Renal cortex interstitium (tissue), 11 donors: ENCODE measurements around the gene MCF2L. TPM values are rescaled to one million over a fixed set of nuclear protein-coding genes. Genes with fewer than 3 reads are reported as not detected.
A peak's percentile ranks its signal among the peaks of the same experiment; 100 is the strongest.
"Not testable (repeated sequence)": the region's sequence is repeated elsewhere in the genome, so short reads cannot be mapped to it uniquely, and the experiment has no call there.

ENCODE experiments used
- DNase-seq, 11 donors: peaks; one replicate each; pipeline ENCODE4 v3.0.0-alpha.2; 2013; ENCODE audit warnings: low read depth in 9 of 11, low spot score in 4 of 11; ENCODE audit errors: extremely low read depth in 1 of 11
- polyA plus RNA-seq, 3 donors: library from polyadenylated mRNA; unstranded; fragments of 120-200 nt; gene quantifications; one replicate each; pipeline ENCODE4 v1.2.1, GENCODE V29; 2013; ENCODE audit not compliant: insufficient read length in 3 of 3

MCF2L gene
- polyA plus RNA-seq, 3 donors: 29.5 to 46.9 (median 34.9) TPM

DNA sequence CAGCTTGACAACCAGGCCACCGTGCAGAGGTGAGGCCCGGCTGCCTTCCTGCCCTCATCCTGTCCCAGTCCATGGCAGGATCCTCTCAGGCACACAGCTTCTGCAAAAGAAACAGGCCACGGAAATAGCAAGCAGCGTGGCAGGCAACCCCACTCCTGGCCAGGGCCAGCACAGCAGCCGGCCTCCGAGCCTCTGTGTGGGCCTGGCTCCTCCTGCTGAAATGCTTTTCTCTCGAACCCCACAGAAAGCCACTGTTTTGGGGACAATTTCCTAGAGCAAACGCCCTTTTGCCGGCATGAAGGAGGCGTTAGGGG lies 97.1 kb downstream of the MCF2L start:
- DNase-seq: no peak

DNA sequence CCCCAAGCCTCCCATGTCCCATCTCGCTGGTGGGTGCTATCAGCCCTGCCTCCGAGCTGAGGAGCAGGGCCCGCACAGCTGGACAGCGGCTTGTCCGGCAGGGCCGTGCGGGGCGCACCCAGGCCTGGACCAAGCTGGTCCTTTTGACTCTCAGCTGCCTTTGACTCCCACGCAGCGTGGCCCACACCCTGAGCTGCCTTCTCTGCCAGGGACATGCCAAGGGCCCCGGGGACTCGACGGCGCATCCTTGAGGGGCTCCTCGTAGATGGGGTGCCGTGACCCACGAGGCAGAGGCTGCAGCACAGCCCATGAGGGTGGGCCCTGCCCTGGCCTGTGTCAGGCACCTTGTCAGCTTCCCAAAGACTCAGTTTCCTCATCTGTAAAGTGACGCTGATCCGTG lies 97.7 kb downstream of the MCF2L start:
- no peak for DNase-seq

DNA sequence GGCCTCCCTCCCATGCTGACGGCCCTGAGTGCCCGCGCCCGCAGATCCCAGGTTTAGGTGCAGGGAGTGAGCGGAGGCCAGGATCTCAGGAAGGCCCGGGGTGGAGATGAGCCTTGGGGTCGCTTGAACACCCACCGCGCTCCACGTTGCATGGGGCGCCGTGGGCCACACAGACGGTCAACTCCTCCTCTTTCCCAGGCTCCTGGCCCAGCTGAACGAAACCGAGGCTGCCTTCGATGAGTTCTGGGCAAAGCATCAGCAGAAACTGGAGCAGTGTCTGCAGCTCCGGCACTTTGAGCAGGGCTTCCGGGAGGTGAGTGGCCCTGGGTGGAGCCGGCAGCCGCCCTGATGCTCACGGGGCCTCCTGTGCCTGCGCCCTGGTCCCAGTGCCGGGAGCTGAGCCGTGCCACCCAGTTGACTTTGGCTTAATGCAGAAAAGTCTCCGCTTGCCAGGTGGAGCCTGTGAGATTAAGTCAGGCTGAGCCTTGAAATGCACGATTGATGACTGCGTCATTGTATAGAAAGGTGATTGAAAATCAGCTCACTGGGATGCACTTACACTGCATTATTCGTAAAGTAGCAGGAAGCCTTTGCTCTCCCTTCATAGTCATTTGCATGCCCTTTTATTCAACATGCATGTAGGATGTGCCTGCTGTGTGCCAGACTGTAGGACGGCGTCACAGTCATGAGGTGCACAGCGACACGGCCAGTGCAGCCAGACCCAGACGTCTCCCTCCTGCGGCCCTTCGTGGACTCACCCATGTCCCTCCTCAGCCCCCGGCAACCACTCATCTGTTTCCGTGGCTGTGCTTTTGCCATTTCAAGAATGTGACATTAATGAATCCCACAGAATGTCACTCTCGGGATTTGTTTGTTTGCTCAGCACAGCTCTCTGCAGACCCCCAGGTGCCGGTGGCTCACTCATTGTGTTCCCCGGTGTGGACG lies 101.1 kb downstream of the MCF2L start:
- DNase-seq: no peak

DNA sequence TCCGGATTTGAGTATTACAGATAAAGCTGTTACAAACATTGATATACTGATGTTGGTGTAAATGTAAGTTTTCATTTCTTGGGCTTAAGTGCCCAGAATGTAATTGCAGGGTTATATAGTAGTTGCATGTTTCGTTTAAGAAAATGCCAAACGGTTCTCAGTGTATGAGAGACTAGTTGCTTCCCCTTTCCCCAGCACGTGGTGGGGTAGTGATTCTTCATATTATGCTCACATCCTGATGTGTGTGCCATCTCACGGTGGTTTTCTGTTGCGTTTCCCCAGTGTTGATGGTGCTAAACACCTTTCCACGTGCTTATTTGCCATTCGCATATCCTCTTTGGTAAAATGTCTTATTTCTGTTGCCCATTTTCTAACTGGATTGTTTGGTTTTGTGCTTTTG lies 101.8 kb downstream of the MCF2L start:
- DNase-seq: no peak

DNA sequence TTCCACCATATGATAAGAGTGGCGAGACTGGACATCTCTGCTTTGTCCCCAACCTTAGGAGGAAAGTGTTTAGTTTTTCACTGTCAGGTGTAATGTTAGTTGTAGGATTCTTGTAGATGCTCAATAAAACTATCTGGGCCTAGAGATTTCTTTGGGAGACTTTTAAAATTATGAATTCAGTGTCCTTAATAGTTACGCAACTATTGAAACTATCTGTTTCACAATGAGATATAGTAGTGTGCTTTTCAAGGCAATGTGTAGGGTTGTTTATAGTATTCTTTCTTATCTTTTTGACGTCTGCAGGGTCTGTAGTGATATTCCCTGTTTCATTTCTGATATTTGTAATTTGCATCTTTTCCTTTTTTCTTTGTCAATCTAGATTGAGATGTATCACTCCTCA lies 103.4 kb downstream of the MCF2L start:
- DNase-seq: no peak

DNA sequence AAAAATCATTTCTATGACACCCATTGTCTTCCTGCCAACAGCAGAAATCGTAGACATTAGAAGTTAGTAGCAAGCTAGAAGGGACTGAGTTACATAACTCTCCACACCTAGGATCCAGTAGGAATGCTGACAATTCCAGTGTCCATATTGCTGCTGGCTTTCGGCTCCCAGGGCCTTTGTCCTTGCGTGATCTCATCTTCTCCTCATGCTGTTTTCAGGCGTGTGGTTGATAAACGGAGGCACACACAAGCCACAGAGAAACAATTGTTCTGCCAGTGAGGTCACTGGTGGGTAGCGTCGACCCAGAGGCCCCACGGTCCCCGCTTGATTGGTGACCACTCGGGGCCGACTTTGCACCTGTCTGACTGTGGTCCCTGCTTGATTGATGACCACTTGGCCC lies 104.9 kb downstream of the MCF2L start:
- DNase-seq: no peak

DNA sequence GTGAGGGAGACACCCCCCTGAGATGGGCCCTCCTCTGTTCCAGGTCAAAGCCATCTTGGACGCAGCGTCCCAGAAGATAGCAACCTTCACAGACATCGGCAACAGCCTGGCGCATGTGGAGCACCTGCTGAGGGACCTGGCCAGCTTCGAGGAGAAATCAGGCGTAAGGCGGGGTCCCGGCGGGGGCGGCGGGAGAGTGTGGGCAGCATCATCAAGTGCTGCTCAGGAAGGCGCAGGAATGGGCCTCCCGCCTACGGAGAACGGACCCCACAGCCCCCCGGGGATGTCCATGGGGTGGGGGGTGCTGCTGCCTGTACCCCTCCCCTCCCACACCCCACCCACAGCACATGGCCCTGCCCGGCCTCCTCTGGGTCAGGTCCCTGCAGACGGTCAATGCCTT lies 105.4 kb downstream of the MCF2L start:
- DNase-seq: no peak

DNA sequence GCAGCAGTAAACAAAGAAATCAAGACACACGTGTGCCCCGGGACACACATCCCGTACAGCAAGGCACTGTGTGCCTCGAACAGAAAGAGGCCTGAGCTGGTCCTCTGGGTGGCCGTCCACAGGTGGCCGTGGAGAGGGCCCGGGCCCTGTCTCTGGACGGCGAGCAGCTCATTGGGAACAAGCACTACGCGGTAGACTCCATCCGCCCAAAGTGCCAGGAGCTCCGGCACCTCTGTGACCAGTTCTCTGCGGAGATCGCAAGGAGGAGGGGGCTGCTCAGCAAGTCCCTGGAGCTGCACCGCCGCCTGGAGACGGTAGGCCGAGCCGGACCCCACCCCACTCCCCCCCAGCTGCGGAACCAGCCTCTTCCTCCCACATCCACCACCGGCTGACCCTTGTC lies 105.9 kb downstream of the MCF2L start:
- no peak for DNase-seq

DNA sequence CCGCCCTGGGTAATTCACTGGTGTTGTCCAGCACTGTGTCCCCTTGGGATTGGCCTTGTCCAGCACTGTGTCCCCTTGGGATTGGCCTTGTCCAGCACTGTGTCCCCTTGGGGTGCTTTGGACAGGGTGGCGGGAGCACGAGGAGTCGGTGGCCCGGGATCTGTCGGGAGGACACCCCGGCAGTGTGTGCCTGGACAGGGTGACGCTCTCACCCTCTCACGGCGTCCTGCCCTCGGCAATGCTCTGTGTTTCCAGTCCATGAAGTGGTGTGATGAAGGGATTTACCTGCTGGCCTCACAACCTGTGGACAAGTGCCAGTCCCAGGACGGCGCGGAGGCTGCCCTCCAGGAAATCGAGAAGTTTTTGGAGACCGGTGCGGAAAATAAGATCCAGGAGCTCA lies 106.7 kb downstream of the MCF2L start:
- no peak for DNase-seq

DNA sequence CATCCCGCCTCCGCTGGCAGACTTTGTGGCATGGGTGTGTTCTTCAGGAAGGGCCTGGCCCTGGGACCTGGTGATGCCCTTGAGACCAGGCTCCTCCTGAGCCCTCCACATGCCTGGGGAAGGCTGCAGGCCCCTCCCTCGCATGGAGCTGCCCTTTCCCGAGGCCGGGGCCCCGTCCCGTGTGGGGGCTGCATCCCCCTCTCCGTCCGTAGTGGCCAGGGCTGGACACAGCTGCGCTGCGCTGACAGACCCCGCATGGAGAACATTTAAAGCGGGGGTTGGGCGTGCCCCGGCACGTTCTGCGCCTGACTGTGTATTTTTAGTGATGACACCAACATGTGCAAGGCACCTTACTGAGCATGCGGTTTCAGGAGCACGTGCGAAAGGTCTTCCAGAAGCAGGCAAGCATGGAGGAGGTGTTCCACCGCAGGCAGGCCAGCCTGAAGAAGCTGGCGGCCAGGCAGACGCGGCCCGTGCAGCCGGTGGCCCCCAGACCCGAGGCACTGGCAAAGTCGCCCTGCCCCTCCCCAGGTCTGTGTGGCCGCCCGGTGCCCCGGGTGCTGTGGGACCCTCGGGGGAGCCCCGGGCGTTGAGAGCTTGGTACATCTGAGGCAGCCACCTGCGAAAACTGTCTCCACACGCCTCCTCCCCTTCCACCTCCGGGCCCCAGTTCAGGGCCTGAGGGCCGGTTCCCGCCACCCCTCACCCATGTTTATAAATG lies 107.8 kb downstream of the MCF2L start:
- no peak for DNase-seq

DNA sequence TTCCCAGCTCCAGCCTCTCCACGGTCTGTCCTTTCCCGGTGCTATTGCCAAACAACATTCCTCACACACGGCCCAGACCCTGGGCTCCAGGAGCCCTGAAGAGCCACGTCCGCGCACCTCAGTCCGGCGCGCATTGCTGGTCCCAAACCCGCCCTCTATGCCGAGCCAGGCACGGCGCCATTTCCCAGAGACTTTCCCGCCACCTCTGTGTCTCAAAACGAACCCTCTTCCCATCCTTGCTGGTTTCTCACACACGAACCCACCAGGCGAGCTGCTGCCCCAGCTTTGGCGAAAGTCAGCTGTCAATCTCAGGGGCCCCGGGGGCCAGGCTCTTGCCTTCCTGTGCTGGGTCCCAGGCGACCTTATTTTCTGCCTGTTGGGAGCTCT lies 108.5 kb downstream of the MCF2L start:
- DNase-seq: no peak

DNA sequence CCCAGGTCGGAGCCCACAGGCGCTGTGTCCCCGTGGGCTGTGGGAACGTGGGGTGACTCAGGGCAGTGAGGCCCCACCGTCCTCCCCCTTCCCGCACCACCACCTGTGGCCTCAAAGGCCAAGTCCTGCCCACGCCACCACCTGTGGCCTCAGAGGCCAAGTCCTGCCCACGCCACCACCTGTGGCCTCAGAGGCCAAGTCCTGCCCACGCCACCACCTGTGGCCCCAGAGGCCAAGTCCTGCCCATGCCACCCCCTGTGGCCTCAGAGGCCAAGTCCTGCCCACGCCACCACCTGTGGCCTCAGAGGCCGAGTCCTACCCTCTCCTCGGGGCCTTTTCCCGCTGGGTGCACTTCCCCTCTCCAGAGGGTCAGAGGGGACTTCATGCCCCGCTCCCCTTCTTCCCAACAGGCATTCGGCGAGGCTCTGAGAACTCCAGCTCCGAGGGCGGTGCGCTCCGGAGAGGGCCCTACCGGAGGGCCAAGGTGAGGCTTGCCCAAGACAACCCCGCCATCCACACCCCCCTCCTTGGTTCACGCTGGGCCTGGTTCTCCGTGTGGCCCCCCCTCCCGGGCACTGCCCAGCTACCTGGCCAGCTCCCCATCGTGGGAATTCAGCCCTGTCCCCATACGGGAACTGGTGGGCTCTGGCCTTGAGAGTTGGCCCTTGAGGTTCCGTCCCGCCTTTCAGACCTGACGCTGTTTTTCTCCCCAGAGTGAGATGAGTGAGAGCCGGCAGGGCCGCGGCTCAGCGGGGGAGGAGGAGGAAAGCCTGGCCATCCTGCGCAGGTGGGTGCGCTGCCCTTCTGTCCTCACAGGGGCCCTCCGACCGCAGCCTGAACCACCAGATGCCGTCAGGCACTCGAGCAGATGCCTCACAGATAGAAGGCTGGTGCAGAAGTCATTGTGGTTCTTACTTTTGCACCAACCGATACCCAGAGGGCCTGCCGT lies 109.2 kb downstream of the MCF2L start:
- DNase-seq: no peak

DNA sequence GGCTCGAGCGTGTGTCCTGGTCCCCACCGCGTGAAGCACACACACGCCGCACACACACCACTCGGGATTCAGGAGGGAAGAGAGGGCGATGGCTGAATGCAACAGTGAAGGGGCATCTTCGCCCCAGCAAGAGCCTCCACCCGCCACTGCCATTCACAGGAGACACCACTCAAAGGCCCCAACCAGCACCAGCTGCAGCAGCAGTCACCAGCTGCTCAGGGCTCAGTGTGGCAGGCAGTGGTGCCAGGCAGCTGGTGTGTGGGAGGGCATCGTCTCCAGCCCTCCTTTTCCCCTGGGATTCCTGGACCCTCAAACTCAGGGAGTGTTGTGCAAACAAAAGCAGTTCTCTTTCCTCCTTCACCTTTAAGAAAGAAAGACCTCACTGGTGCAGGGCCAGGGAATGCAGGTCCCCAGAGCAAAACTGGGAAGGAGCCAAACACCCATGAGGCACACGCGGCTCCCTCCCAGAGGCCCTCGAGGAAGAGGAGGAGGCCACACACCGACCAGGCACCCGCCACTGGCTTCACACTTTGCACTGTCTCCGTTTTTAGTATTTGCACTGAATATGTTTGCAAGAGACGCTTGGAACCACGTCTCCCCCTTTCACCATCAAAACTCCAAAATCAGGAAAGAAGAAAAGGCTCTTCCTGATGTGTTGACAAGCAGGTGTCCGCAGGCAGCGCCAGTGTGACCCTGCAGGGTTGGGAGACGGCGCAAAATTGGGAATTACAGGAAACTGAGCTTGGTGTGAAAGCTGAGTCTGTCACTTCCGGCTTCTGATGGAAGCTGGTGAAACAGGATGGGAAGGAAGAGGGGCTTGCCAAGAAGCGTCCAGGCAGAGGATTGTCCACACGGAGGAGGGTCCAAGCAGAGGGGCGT lies 110.1 kb downstream of the MCF2L start:
- peak in 1 of 11 donors; percentile 39 for DNase-seq

DNA sequence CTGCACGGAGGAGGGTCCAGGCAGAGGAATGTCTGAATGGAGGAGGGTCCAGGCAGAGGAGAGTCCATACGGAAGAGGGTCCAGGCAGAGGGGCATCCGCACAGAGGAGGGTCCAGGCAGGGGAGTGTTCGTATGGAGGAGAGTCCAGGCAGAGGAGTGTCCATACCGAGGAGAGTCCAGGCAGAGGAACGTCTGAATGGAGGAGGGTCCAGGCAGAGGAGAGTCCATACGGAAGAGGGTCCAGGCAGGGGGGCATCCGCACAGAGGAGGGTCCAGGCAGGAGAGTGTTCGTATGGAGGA lies 110.7 kb downstream of the MCF2L start:
- not testable (repeated sequence) for DNase-seq

DNA sequence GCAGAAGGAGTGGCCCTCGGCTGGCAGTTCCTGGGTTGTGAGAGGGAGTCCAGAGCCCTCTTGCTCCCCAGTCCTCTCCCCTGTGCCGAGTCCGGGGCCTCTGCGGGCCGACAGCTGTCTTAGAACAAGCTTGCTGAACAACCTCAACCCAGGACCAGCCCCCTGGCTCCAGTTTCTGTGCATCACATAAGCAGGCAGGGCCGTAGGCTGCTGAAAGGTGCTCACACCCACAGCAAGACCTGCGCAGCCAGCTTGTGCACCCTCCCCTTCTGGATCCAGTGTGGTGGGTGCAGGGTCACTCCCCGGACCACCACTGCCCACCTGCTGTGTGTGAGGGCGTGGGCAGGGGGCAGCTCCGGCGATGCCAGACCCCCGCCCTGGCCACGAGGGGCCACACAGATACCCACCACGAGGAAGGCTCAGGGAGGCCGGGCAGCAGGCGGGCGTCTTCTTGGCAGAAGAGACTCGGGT lies 111.4 kb downstream of the MCF2L start:
- DNase-seq: no peak

DNA sequence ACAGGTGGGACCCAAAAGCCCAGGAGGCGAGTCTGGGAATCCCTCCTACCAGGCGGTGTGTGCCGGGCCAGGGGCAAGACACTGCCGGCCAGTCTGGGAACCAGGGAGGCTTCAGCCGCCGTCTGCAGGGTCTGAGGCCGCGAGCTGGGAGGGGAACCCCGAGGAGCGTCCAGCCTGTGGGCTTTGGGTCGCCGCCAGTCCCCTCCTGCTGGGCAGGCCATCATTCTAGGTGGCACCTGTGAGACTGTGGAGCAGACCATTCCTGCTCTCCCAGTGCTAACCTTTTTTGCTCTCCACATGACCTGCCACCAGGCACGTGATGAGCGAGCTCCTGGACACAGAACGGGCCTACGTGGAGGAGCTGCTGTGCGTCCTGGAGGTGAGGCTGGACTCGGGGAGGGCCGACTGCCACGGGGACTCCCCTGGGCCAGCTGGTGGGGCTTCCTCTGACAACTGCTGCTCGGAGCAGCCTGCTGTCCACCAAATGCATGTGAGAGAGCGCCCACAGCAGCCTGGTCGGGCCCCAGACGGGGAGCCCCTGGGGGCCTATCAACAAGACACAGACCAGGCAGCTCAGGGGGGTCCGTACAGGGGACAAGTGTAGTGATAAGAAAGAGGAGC lies 112.0 kb downstream of the MCF2L start:
- DNase-seq: no peak

DNA sequence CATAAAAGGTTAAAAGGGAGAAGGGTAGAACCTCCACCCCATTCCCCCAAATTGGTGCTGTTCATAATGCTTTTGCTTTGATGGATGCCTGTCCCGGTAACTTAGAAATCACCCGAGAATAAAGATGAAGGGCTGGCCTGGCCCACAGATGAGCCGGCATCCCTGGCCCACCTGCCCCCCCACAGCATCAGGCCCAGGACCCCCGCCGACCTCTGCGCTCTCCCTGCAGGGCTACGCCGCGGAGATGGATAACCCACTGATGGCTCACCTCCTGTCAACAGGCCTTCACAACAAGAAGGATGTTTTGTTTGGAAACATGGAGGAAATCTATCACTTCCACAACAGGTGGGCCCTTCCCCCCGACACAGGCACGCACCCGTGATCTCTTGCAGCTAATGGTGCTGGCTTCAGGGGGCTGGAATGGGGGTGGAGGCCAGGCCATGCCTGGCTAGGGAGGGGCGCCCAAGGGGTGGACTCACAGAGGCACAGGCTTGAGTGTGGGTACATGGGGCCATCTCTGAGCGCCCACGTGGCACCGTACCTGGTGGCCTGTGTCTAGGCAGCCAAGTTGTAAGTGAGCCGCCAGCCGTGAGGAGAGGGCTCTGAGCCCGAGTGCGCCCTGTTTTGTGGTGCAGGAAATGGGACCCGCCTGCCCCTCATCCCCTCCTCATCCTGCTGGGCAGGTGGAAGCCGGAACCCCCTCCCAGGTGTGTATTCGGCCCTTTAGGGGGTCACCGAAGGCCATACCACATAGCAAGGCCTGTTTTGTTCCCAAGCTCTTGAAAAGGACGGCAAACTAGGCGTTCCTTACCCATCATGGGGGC lies 113.4 kb downstream of the MCF2L start:
- no peak for DNase-seq

DNA sequence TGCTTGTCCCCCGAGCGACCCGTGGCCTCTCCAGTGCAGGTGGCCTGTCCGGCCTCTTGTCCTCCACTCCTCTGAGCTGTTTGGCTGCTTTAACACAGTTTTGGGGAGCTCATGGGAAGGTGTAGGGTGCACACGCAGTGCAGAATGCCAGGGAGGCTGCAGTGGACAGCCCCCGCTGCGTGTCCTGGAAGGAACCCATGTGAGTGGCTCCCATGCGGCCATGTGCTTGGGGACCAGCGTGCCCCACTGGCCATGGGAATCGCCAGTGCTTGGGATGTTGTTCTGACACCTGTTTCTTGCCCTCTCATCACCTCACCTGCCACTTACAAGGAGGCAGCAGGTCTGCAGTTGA lies 114.0 kb downstream of the MCF2L start:
- no peak for DNase-seq
